Measurements from ENCODE around the gene TSHZ2.

DNA sequence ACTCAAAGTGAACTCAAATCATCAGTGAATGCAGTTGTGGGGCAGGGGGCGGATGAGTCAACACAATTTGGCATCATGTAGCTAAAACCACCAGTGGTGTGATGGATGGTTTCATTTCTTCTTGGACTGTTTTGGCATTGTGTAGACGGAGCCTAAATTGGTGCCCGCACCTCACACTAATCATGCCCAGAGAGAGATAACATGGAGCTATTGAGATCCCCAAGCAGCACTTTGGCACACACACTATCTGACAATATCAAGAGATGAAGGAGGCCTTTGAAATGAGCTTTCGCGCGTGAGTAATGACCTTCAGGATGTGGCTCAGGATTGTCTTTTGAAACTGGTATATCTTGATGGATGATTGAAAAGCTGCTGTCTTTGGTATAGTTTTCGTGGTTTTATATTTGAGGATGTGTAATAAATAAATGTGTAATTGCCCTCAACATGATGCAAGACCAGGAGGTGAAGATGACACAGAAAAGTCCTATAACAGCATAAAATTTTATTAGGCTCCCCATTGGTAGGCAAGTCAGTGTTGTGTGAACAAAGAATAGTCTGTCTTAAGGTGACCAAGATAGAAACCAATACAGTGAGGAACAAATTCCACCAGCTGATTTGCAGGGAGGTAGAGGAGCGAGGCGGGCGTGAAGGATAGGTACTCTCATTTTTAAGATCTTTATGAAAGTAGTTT, 174.2 kb downstream of the TSHZ2 start:
- TF ChIP-seq, protein P1, sequence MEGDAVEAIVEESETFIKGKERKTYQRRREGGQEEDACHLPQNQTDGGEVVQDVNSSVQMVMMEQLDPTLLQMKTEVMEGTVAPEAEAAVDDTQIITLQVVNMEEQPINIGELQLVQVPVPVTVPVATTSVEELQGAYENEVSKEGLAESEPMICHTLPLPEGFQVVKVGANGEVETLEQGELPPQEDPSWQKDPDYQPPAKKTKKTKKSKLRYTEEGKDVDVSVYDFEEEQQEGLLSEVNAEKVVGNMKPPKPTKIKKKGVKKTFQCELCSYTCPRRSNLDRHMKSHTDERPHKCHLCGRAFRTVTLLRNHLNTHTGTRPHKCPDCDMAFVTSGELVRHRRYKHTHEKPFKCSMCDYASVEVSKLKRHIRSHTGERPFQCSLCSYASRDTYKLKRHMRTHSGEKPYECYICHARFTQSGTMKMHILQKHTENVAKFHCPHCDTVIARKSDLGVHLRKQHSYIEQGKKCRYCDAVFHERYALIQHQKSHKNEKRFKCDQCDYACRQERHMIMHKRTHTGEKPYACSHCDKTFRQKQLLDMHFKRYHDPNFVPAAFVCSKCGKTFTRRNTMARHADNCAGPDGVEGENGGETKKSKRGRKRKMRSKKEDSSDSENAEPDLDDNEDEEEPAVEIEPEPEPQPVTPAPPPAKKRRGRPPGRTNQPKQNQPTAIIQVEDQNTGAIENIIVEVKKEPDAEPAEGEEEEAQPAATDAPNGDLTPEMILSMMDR (IDR thresholded peaks at IDR 0.05) = no peak
- TF ChIP-seq POLR2A (IDR thresholded peaks at IDR 0.05) = no peak

All from heart left ventricle (tissue), 13 donors.